ENCODE measurements around the gene ARHGAP26.
"Not testable (repeated sequence)": the region's sequence is repeated elsewhere in the genome, so short reads cannot be mapped to it uniquely, and the experiment has no call there.

Gene ARHGAP26

GRCh38 chr5:142935014-142935413 lies 164.8 kb downstream of the ARHGAP26 start:
- DNase-seq (ENCODE audit: low read depth): no peak

DNA sequence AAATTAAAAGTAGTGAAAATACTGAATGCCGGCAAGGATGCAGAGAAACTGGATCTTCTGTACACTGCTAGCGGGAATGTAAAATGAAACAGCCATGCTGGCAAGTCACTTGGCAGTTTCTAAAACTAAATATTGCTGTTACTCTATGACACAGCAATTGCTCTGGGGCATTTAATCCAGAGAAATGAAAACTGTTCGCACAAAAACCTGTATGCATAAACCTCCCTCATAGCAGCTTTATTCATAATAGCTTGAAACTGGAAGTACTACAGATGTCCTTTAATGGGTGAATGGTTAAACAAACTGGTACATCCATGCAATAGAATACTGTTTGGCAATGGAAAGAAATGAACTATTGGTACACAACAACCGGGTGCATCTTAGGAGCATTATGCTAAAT lies 167.2 kb downstream of the ARHGAP26 start:
- DNase-seq (ENCODE audit: low read depth): no peak

GRCh38 chr5:142938266-142938880 lies 168.2 kb downstream of the ARHGAP26 start:
- no peak for DNase-seq (ENCODE audit: low read depth)

GRCh38 chr5:142939006-142939405 lies 168.8 kb downstream of the ARHGAP26 start:
- DNase-seq (ENCODE audit: low read depth): no peak

- no peak for DNase-seq (ENCODE audit: low read depth)
Measured at GRCh38 chr5:142939884-142940283, 169.7 kb downstream of the ARHGAP26 start.

DNA sequence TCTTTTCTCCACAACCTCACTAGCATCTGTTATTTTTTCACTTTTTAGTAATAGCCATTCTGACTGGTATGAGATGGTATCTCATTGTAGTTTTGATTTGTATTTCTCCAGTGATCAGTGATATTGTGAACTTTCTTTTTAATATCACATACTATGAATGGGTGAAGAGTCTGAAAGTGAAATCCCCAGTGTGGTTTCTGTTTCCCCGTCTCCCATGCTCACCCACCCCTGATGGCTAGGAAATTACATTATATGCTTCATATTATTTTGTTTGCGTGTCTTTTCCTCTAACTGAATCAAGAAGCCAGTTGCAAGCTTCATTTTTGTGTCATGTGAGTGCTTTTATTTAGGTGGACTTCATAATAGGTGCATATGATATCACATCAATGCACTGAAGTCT lies 171.1 kb downstream of the ARHGAP26 start:
- DNase-seq (ENCODE audit: low read depth): no peak

- no peak for DNase-seq (ENCODE audit: low read depth)
Measured at GRCh38 chr5:142942901-142943300, 172.7 kb downstream of the ARHGAP26 start.

- no peak for DNase-seq (ENCODE audit: low read depth)
Measured at GRCh38 chr5:142944140-142944539, 174.0 kb downstream of the ARHGAP26 start.

DNA sequence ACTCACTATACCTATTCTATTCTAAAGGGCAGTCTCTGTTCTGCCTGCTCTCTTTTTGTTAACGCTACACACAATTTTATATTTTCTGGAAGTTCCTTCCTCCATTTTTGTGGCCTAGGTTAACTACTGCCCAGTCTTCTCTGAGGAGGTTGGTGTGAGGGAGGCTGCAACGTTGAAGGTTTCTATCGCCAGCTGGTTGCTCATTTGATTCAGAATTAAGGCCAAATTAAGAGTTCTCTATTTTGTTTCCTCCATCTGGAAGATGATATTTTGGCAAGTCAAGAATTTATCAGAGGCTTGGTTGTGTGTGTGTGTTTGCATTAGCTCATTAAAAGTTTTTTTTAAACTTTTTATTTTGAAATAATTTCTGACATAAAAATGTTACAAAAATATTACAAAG lies 175.1 kb downstream of the ARHGAP26 start:
- DNase-seq (ENCODE audit: low read depth): no peak

GRCh38 chr5:142945845-142946244 lies 175.7 kb downstream of the ARHGAP26 start:
- no peak for DNase-seq (ENCODE audit: low read depth)

GRCh38 chr5:142946547-142947426 lies 176.6 kb downstream of the ARHGAP26 start:
- DNase-seq (ENCODE audit: low read depth): no peak

- no peak for DNase-seq (ENCODE audit: low read depth)
Measured at GRCh38 chr5:142947427-142947709, 177.2 kb downstream of the ARHGAP26 start.

DNA sequence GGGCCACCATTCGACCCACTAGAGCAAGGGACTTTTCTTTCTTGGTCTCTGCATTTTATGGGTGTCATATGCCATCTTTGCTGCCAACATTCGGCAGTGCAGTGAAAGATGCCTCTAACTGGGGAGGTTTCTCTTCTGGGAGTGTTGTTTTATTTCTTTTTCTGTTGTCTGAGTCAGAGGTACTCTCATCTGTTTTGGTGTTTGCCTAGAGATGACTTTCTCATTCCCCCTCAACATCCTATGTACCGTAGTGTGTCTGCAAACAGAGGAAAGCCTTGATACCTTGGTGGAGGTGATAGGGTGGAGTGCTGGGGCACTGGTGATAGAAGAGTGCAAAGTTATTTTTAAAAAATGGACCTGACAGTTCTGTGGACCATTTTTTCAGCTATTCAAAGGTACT lies 182.1 kb downstream of the ARHGAP26 start:
- DNase-seq (ENCODE audit: low read depth): no peak

- not testable (repeated sequence) for DNase-seq (ENCODE audit: low read depth)
Measured at GRCh38 chr5:142952871-142953270, 182.7 kb downstream of the ARHGAP26 start.

- DNase-seq (ENCODE audit: low read depth): no peak
Measured at GRCh38 chr5:142954455-142954854, 184.3 kb downstream of the ARHGAP26 start.

DNA sequence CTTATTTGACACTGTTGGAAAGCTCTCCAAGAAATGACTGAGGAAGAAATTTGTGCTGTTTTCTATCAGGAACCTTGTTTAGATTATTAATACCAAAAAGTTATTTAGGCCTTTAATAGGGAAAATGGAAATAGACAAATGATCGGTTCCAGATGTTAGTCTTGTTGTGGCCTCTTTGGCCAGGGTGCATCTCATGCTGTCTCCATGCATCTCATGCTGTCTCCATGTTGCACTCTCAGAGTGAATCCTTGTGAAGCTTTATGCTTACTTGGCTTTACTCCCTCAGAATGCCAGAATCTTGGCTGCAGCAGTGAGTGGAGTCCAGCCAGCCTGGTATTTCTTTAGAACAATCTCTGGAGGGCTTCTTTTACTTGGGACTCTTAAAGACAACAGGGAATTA lies 185.5 kb downstream of the ARHGAP26 start:
- DNase-seq (ENCODE audit: low read depth): no peak

GRCh38 chr5:142957528-142957927 lies 187.4 kb downstream of the ARHGAP26 start:
- no peak for DNase-seq (ENCODE audit: low read depth)

GRCh38 chr5:142958944-142959682 lies 188.9 kb downstream of the ARHGAP26 start:
- no peak for DNase-seq (ENCODE audit: low read depth)

DNA sequence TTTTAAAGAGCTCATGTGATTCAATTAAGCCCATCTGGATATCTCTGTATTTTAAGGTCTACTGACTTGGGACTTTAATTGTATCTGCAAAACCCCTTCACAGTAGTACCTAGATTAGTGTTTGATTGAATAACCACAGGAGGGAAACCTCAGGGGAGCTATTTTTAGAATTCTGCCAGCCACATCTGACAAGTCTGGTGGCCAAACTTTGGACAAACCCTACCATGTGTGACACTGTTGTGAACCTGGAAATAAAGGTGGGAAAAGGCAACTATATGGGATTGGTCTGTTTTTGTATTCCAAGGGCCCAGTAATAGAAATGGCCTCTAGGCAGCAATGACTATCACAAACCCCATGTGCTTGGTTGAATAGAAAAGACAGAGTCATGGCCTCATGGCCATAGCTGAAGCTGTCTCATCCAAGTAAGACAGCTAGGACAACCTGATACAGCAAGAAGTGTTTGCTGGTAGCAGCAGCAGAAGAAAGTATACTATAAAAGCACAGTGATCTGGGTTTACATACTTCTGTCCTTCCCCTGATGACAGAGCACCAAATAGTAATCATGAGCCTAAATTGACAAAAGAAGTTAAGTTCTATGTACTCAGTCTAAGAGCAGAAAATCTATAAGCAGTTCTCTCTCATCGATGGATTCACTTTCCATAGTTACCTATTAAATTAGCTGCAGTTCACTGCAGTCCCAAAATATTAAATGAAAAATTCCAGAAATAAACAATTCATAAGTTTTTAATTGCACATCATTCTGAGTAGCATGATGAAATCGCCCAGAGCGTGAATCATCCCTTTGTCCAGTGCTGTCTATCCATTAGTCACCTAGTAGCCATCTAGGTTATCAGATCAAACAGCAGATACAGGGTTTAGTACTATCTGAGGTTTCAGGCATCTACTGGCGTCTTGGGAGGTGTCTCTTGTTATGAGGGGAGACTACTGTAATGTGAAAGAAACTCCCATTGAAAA lies 189.8 kb downstream of the ARHGAP26 start:
- no peak for DNase-seq (ENCODE audit: low read depth)

DNA sequence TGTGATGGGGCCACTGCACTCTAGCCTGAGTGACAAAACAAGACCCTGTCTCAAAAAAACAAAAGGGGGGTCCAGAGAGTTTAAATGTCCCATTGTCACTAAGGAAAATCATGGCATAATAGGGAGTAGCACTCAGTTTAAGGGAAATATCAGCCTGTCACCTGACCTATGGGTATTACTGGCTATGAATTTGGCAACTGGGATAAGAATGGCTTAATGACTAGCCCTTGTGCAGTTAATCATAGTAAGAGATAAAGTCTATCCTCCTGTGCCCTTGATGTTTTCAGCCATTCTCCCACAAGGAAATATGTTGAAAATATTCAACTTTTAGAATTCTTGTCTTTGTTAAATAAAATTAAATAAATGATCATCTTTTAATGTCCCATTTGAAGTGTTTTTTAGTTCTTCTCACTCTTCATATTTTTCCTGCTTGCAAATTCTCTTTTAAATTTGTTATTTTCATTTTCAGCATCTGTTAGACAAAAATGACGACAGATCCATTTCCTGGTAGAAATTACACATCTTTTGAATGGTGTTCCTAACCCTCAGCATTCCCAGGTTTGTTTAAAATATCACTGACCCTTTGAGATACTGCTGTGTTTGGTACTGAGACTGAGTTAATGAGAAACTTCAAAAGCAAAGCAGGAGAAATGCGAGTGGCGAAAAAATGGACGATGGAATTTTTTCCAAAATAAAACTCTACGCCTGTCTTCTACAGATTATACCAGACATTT lies 191.4 kb downstream of the ARHGAP26 start:
- no peak for DNase-seq (ENCODE audit: low read depth)

DNA sequence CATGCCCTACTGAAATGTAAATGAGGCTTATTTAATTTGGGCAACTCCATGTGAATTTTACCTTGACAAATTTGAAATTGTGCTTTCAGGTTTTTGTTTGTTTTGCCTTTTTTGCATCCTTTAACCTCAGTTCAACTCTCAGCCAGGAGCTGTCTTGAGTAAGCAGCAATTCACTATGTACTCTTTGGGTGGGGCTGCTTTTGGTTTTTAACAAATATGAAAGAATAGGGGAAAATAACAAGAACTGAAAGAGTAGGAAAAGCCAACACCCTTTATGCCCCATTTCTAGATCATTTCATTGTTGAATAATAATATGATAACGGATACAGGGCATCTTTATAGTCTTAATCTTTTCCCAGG lies 192.0 kb downstream of the ARHGAP26 start:
- no peak for DNase-seq (ENCODE audit: low read depth)
